NCI-H2171 treated with DMSO at 0.1 percent for 48 hours (cell line): ENCODE data around the gene OR14I1.

Experiments used
- DNase-seq: peaks from one replicate; lab custom pipeline; 2025; lab: John Stamatoyannopoulos, UW

Gene OR14I1

GRCh38 chr1:248702714-248703113 lies at the start of gene OR14I1:
OR14I1 (minus strand) TSS chr1:248702766.
- no peak for DNase-seq

- DNase-seq, result no peak
Observed at GRCh38 chr1:248751635-248752034, 49.1 kb upstream of the OR14I1 start.

DNA sequence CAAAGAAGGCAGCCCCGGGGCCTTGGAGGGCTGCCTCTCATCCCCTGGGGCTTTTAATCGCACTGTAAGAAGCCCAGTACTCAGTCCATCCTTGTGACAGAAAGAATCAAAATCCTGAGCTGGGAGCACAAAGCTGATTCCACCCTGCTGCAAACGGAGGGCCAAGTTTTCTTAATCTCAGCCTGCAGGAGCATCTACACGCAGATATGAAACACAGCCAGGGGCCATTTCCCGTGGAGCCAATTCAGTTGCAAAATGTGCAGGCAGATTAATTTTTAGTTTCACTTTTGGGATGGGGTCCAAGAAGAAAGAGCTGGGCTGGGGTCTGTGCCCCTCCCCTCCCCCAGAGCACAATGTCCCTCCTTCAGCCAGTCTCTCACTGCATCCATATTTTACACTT lies 48.6 kb upstream of the OR14I1 start:
- DNase-seq, result no peak

DNA sequence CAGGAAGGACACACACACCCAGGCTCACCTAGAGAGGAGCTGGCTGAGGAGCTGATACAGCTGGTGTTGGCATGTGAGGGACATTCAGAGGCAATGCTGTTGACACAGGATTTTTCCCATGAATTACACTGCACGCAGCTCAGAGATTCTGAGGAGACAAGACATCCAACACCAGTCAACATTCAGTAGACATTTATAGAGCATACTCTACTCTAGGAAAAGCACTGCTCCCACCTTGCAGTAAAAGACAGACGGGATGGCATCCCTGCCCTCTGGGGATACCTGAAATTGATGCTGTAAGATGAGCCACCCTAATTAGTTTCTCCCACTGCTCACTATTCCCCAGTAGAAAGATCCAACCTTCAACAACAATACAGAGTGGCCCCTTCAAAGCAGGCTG lies 47.9 kb upstream of the OR14I1 start:
- DNase-seq, result peak; percentile 68

GRCh38 chr1:248748211-248748610 lies 45.6 kb upstream of the OR14I1 start:
- no peak for DNase-seq

- DNase-seq, result no peak
Observed at GRCh38 chr1:248740876-248741275, 38.3 kb upstream of the OR14I1 start.

DNA sequence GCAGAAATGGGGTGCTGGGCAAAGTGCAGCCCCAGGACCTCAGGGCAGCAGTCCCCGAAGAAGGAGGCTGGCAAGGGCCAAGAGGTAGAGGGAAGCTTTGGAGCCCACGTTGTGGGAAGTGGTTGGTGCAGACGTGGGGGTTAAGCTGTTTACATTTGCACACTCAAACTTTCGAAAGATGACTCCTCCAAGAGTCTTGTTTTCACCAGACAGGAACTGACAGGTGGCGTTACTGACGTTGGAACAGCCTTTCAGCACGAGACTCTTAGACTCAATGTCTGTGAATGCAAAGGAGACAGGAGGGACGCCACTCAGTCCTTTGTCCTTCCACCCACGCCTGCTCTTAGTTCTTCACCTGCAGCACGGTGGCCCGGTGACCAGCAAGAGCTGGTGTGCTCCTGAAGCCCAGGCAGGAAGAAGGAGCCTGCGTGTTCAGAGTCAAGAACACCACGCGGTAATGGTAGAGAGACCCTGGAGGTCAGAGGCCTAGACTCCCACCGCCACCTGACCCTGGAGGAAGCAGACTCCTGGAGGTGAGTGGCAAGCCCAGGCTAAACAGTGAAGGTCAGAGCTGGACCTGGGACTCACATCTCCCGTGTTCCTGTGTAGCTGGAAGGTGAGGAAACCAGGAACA lies 37.1 kb upstream of the OR14I1 start:
- DNase-seq, result no peak

DNA sequence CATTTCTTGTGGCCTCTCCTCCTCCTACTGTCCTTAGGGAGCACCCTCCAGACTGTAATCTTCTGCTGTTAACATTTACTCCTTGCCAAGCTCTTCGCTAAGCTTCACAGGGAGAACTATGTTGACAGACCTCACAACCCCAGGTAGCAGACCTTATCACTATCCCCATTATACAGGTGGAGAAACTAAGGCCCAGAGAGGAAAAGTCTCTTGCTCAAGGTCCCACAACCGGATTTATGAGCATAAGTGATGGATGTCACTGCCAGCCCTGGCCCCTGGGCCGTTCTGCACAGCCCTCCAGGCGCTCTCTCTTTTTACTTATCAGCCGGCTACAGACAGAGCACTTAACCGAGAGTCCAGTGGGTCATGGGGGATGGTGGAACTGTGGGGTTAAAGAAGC lies 34.9 kb upstream of the OR14I1 start:
- no peak for DNase-seq

DNA sequence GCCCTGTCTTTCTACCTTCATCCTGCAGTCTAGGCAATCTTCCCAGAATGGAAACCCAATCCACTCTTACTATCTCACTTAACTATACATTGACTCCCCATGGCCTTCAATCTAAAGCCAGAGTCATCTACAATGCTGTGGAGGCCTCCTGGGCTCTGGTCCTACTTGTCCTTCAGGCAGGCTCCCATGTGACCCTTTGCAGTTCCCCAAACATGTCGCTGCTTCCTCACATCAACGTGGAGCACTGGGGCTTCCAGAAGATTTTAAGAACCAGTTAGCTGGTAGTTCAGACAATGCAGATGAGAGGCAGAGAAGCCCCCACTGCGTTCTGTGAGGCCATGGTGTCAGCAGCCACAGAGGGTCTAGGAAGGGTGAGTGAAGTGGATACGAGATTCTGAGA lies 34.4 kb upstream of the OR14I1 start:
- no peak for DNase-seq

- no peak for DNase-seq
Observed at GRCh38 chr1:248733566-248733965, 31.0 kb upstream of the OR14I1 start.

DNA sequence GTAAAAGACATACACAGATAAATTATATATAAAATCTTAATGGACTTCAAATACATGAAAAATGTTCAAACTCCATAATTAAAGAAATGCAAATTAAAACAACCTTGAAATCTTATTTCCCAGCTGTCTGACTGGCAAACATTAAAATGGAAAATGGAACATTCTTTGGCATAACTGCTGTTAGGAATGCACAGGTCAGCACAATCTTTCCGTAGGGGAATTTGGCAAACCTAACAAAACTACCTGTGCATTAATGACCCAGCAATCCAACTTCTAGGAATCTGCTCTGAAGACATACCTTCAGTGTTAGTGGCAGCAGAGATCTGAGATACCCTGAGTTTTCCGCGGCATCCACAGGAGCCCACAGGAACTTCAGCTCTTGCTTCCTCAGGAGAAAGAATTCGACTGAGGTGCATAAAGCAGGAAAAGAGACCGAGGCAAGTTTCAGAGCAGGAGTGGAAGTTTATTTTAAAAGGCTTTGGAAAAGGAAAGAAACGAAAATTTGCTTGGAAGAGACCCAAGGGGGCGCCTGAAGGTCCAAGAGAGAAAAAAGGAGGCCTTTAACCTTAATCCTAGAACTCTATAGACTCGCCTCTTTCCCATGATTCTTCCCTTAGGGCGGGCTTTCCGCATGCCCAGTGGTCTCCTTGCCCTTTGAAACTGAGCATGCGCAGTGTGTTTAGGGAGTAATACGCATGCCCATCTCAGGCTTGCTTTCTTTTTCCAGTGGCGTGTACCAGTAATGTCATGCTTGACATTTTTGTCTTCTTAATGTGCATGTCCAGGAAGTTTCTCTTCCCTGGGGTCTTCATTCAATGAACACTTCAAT lies 28.2 kb upstream of the OR14I1 start:
- DNase-seq, result peak; percentile 66

DNA sequence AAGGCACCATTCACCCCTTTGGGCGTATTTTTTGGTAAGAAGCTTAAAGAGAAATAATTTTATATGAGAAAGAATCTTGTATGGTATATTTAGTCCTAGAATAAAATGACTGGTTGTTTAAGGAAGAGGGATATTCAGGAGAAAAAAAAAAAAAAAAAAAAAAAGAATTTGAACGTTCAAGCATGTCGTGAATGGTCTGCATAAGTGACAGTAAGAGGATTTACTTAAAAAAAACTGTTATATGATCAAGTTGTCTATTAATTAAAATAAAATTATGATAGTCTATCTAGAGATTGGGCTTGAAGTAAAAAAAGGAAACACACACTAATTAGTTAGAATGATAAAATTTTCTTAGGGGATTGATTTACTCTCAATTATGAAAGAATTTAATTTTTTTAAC lies 11.7 kb upstream of the OR14I1 start:
- DNase-seq, result no peak

GRCh38 chr1:248710305-248710900 lies 7.8 kb upstream of the OR14I1 start:
- no peak for DNase-seq

GRCh38 chr1:248704606-248705005 lies 2.0 kb upstream of the OR14I1 start:
- peak; percentile 13 for DNase-seq

- no peak for DNase-seq
Observed at GRCh38 chr1:248703674-248704073, 1.1 kb upstream of the OR14I1 start.

DNA sequence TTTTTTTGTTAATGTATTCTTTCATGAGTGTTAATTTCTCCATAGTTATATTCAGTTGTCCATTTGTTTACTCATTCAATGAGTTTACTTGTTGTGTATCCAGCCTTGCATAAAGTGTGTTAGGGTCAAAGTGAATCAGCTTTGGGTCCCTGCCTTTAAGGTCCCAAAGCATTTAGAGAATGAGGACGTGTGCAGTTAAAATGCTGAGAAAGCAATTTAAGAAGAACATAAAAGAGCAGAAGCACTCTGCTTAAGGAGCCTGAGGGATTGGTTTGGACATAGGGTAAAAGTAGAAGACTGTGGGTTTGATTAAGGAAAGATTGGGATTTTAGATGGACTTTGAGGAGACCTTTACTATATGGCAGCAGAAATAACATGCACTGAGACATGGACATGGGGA lies 3.5 kb downstream of the OR14I1 start:
- DNase-seq, result no peak

- DNase-seq, result no peak
Observed at GRCh38 chr1:248697907-248698306, 4.7 kb downstream of the OR14I1 start.

GRCh38 chr1:248696774-248697173 lies 5.8 kb downstream of the OR14I1 start:
- DNase-seq, result no peak

DNA sequence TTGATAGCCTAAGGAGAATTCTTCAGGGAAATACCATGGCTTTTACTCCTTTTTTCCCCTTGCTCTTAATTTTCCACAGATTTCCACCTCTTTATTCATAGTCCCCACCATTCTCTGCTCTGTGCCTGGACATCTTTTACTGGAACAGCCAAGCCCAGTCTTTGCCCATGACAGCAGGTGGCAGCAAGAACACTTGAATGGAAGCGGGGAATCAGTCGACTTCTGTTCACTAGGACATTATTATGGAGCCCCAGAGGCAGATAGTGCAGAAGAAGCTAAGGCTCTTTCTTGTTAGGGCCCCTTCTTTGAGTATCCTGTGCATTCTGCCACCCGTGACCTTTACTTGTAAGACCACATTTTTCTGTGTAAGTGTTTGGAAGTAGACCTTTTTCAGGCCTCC lies 6.3 kb downstream of the OR14I1 start:
- DNase-seq, result peak; percentile 32

DNA sequence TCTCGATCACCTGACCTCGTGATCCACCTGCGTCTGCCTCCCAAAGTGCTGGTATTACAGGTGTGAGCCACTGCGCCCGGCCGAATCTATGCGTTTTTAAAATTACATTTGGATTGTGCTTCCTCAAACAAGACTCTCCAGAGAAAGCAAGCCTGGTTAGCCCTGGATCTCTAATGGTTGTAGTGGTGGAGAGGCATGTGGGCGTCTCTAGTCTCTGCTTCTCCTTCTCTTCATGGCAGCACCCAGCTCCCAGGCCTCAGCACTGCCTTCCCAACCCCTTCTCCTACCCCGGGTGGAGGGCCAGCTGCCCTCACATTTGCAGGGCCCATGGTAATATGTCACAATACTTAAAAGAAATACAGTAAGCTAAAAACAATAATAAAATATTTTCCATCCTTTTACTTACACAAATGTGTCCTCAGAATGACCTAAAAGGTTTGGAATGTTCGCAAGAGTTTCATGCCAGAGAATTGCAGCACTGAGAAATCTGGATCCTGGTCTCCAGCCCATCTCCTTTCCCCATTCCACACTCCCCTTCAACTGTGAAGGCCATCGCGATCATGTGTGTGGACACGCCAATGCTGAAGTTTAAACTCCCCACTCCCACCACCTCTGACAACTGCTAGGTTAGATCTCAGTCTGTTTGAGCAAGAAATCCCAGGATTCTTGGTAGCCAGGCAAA lies 7.0 kb downstream of the OR14I1 start:
- DNase-seq, result no peak

DNA sequence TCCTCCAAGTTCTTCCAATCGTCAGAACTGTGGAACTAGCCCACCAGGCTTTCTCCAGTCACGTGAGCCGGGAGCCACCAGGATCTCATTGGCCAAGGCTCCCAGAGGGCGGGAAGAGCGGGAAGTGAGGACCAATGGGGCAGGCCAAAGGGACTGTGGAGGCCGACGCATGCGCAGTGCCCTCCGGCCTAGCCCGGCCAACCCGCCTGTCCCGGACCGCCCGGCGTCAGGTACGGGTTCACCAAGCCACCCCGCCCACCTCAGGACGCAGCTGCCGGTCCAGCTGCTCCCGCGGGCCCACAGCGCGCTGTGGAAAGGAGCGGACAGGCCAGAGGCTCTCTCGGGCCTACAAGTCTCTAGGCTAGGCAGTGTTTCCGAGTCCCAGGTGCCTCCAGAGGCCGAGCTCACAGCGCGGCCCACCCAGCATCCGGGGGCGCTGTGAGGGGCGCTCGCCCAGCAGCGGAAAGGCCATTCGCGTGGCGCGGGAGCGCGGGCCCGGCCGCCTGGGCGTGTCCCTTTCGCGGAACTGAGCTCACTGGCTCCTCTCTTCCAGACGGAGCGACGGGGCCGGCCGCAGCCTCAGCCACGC lies 10.9 kb downstream of the OR14I1 start:
- no peak for DNase-seq
